ENCODE measurements around the gene UGT1A6.

Gene UGT1A6

GRCh38 chr2:233778030-233778429 is 85.3 kb downstream of the UGT1A6 start, which contains the start of gene MROH2A:
TSS of gene MROH2A (plus strand) at chr2:233778330. CDS start at chr2:233779359, 1,029 bp downstream.
- no peak within 1 kb of the TSS for H2AFZ ChIP-seq (ENCODE audit: low read length)
- TF ChIP-seq CTCF (IDR thresholded peaks at IDR 0.05; ENCODE audit: low read length) (no peak), EZH2phosphoT487 (IDR thresholded peaks at IDR 0.05; ENCODE audit: low read length) (no peak), EZH2 (optimal IDR thresholded peaks at IDR 0.05; ENCODE audit: low read depth, low read length) (no peak)
- no peaks in the 10 kb centered on the region for H3K4me1 ChIP-seq (ENCODE audit: low read length)
- no peak within 1 kb of the TSS for H3K4me2 ChIP-seq (ENCODE audit: low read depth, low read length)
- no peak for DNase-seq
- H3K9me3 ChIP-seq (replicated peaks; ENCODE audit: insufficient read depth, low read length), result no peaks in the 10 kb centered on the region
- no peaks in the 10 kb centered on the region for H3K9me2 ChIP-seq (replicated peaks; ENCODE audit: insufficient read depth, low read length)
- H3K27me3 ChIP-seq (replicated peaks; ENCODE audit: insufficient read depth, low read length), result no peaks in the 10 kb centered on the region
- H3K79me2 ChIP-seq (ENCODE audit: low read length), result no peaks in the 10 kb centered on the region
- H3F3A ChIP-seq (ENCODE audit: insufficient read depth, low read length), result no peaks in the 10 kb centered on the region
- no peaks in the 10 kb centered on the region for H3K36me3 ChIP-seq (replicated peaks; ENCODE audit: insufficient read depth, low read length)
- no peak within 1 kb of the TSS for H3K4me3 ChIP-seq (ENCODE audit: low read length)
- H3K27ac ChIP-seq (ENCODE audit: low read length), result no peak within 1 kb of the TSS
- no peaks in the 10 kb centered on the region for H4K20me1 ChIP-seq (ENCODE audit: insufficient read depth, low read length)
- no peak within 1 kb of the TSS for H3K9ac ChIP-seq (ENCODE audit: low read length)

- Histone ChIP-seq H3K9me3 (replicated peaks; ENCODE audit: insufficient read depth, low read length) (no peaks in the 10 kb centered on the region), H3K79me2 (ENCODE audit: low read length) (no peaks in the 10 kb centered on the region), H3K9me2 (replicated peaks; ENCODE audit: insufficient read depth, low read length) (no peaks in the 10 kb centered on the region), H3K36me3 (replicated peaks; ENCODE audit: insufficient read depth, low read length) (no peaks in the 10 kb centered on the region), H3K4me3 (ENCODE audit: low read length) (no peak overlapping the region), H4K20me1 (ENCODE audit: insufficient read depth, low read length) (no peaks in the 10 kb centered on the region), H3F3A (ENCODE audit: insufficient read depth, low read length) (no peaks in the 10 kb centered on the region), H3K4me1 (ENCODE audit: low read length) (no peaks in the 10 kb centered on the region), H3K27ac (ENCODE audit: low read length) (no peak overlapping the region), H3K27me3 (replicated peaks; ENCODE audit: insufficient read depth, low read length) (no peaks in the 10 kb centered on the region), H3K4me2 (ENCODE audit: low read depth, low read length) (no peak overlapping the region), H3K9ac (ENCODE audit: low read length) (no peak overlapping the region), H2AFZ (ENCODE audit: low read length) (no peak overlapping the region)
- TF ChIP-seq EZH2phosphoT487 (IDR thresholded peaks at IDR 0.05; ENCODE audit: low read length) (no peak), CTCF (IDR thresholded peaks at IDR 0.05; ENCODE audit: low read length) (no peak), EZH2 (optimal IDR thresholded peaks at IDR 0.05; ENCODE audit: low read depth, low read length) (no peak)
- DNase-seq, result no peak
These were observed 87.0 kb downstream of the UGT1A6 start for GRCh38 chr2:233779722-233780121.

- H3K9me2 ChIP-seq (replicated peaks; ENCODE audit: insufficient read depth, low read length), result no peaks in the 10 kb centered on the region
- no peak overlapping the region for H3K4me3 ChIP-seq (ENCODE audit: low read length)
- H3K36me3 ChIP-seq (replicated peaks; ENCODE audit: insufficient read depth, low read length), result no peaks in the 10 kb centered on the region
- H3K4me2 ChIP-seq (ENCODE audit: low read depth, low read length), result no peak overlapping the region
- H3K27ac ChIP-seq (ENCODE audit: low read length), result no peak overlapping the region
- H4K20me1 ChIP-seq (ENCODE audit: insufficient read depth, low read length), result no peaks in the 10 kb centered on the region
- no peak overlapping the region for H3K9ac ChIP-seq (ENCODE audit: low read length)
- H3K27me3 ChIP-seq (replicated peaks; ENCODE audit: insufficient read depth, low read length), result no peaks in the 10 kb centered on the region
- no peaks in the 10 kb centered on the region for H3F3A ChIP-seq (ENCODE audit: insufficient read depth, low read length)
- no peak overlapping the region for H2AFZ ChIP-seq (ENCODE audit: low read length)
- TF ChIP-seq EZH2 (optimal IDR thresholded peaks at IDR 0.05; ENCODE audit: low read depth, low read length), result no peak
- no peak for TF ChIP-seq EZH2phosphoT487 (IDR thresholded peaks at IDR 0.05; ENCODE audit: low read length)
- no peak for TF ChIP-seq CTCF (IDR thresholded peaks at IDR 0.05; ENCODE audit: low read length)
- H3K79me2 ChIP-seq (ENCODE audit: low read length), result no peaks in the 10 kb centered on the region
- H3K4me1 ChIP-seq (ENCODE audit: low read length), result no peaks in the 10 kb centered on the region
- H3K9me3 ChIP-seq (replicated peaks; ENCODE audit: insufficient read depth, low read length), result no peaks in the 10 kb centered on the region
- no peak for DNase-seq
These were observed 88.1 kb downstream of the UGT1A6 start for GRCh38 chr2:233780771-233781170.

Measured in MM.1S (cell line).